Neural cell (in vitro differentiated cells): ENCODE measurements around the gene RAB6A. TPM values are rescaled to one million over a fixed set of nuclear protein-coding genes. Genes with fewer than 3 reads are reported as not detected.

Source experiments
- H2AFZ ChIP-seq: fragments of 200-600, 300-800 bp; sonication (generic), shearing (Covaris generic); 2 replicates; pipeline ENCODE4 v1.6.0; 2014; ENCODE audit warnings: low read depth, mild to moderate bottlenecking, antibody characterized with exemption, low read length, moderate library complexity
- H3F3A ChIP-seq: fragments of 200-600 bp; shearing (Covaris generic); 2 replicates; pipeline ENCODE4 v1.6.1; 2016; ENCODE audit warnings: mild to moderate bottlenecking, moderate library complexity, mixed read lengths, antibody characterized with exemption, low read length; ENCODE audit not compliant: insufficient read depth, poor library complexity, severe bottlenecking
- H3K27ac ChIP-seq: fragments of 200-600, 300-800 bp; sonication (generic), shearing (Covaris generic); 2 replicates; pipeline ENCODE4 v1.5.1; 2014; ENCODE audit warnings: mild to moderate bottlenecking, low read length, moderate library complexity
- H3K27me3 ChIP-seq: fragments of 300-800, 200-600 bp; sonication (generic), shearing (Covaris generic); 2 replicates; pipeline ENCODE4 v1.6.0; 2014; ENCODE audit warnings: mild to moderate bottlenecking, low read depth, low read length, moderate library complexity; ENCODE audit not compliant: insufficient read depth
- H3K36me3 ChIP-seq: fragments of 300-800, 200-600 bp; sonication (generic), shearing (Covaris generic); 2 replicates; pipeline ENCODE4 v1.5.1; 2014; ENCODE audit warnings: mild to moderate bottlenecking, antibody characterized with exemption, low read length, moderate library complexity; ENCODE audit not compliant: insufficient read depth
- H3K4me2 ChIP-seq: fragments of 300-800, 200-600 bp; sonication (generic), shearing (Covaris generic); 2 replicates; pipeline ENCODE4 v1.6.0; 2014; ENCODE audit warnings: mild to moderate bottlenecking, low read length
- H3K4me3 ChIP-seq: fragments of 300-800, 200-600 bp; sonication (generic), shearing (Covaris generic); 2 replicates; pipeline ENCODE4 v1.5.1; 2014; ENCODE audit warnings: mild to moderate bottlenecking, low read length, moderate library complexity
- H3K79me2 ChIP-seq: fragments of 200-600 bp; shearing (Covaris generic); replicated peaks from 2 replicates; pipeline ENCODE4 v1.6.0; 2014; ENCODE audit warnings: mild to moderate bottlenecking, low read length, moderate library complexity; ENCODE audit not compliant: insufficient read depth
- H3K9ac ChIP-seq: fragments of 300-800, 200-600 bp; sonication (generic), shearing (Covaris generic); 2 replicates; pipeline ENCODE4 v1.6.1; 2016; ENCODE audit warnings: mild to moderate bottlenecking, low read length, mixed read lengths
- H3K9me2 ChIP-seq: fragments of 200-600 bp; shearing (Covaris generic); 2 replicates; pipeline ENCODE4 v1.6.1; 2016; ENCODE audit warnings: mild to moderate bottlenecking, low read length, mixed read lengths; ENCODE audit not compliant: insufficient read depth
- H3K9me3 ChIP-seq: fragments of 200-600, 300-800 bp; sonication (generic), shearing (Covaris generic); 2 replicates; pipeline ENCODE4 v1.6.1; 2016; ENCODE audit warnings: mild to moderate bottlenecking, mixed run types, low read length, moderate library complexity, mixed read lengths
- H4K20me1 ChIP-seq: fragments of 200-600 bp; shearing (Covaris generic); 2 replicates; pipeline ENCODE4 v1.6.1; 2016; ENCODE audit warnings: mild to moderate bottlenecking, mixed run types; ENCODE audit not compliant: insufficient read depth
- CTCF ChIP-seq: fragments of 450-650 bp; IDR thresholded peaks from 2 replicates; pipeline ENCODE4 v1.5.1; 2014; ENCODE audit warnings: antibody characterized with exemption, mild to moderate bottlenecking, moderate library complexity; ENCODE audit not compliant: poor library complexity, severe bottlenecking
- EP300 ChIP-seq: fragments of 450-650 bp; conservative IDR thresholded peaks from 2 replicates; pipeline ENCODE4 v1.6.1; 2014; ENCODE audit warnings: antibody characterized with exemption, mild to moderate bottlenecking, moderate library complexity; ENCODE audit not compliant: poor library complexity, severe bottlenecking
- EZH2 ChIP-seq: fragments of 200-600, 300-800 bp; shearing (Covaris generic), sonication (generic); IDR thresholded peaks from 2 replicates; pipeline ENCODE4 v1.6.1; 2014; ENCODE audit warnings: antibody characterized with exemption, low read length, borderline replicate concordance, mild to moderate bottlenecking; ENCODE audit not compliant: insufficient read depth, poor library complexity, severe bottlenecking
- MXI1 ChIP-seq: fragments of 450-650 bp; conservative IDR thresholded peaks from 2 replicates; pipeline ENCODE4 v1.6.1; 2014; ENCODE audit warnings: antibody characterized with exemption, mild to moderate bottlenecking; ENCODE audit not compliant: poor library complexity, severe bottlenecking
- POLR2AphosphoS5 ChIP-seq: IDR thresholded peaks from 2 replicates; pipeline ENCODE4 v1.6.1; 2012
- RAD21 ChIP-seq: fragments of 450-650 bp; conservative IDR thresholded peaks from 2 replicates; pipeline ENCODE4 v1.6.1; 2014; ENCODE audit warnings: antibody characterized with exemption, mild to moderate bottlenecking, moderate library complexity
- REST ChIP-seq: IDR thresholded peaks from 2 replicates; pipeline ENCODE4 v1.6.1; 2012; ENCODE audit warnings: borderline replicate concordance
- SMC3 ChIP-seq: fragments of 450-650 bp; conservative IDR thresholded peaks from 2 replicates; pipeline ENCODE4 v1.6.1; 2014; ENCODE audit warnings: antibody characterized with exemption, mild to moderate bottlenecking, moderate library complexity; ENCODE audit not compliant: poor library complexity
- TAF1 ChIP-seq: IDR thresholded peaks from 2 replicates; pipeline ENCODE4 v1.6.1; 2012; ENCODE audit warnings: low read depth
- polyA plus RNA-seq: library from polyadenylated mRNA; depleted of rRNA; stranded (reverse); fragments of >200 nt; gene quantifications from 2 replicates; pipeline ENCODE4 v1.2.3, GENCODE V29; 2014

RAB6A gene
- polyA plus RNA-seq, 1 donor from 2014 or later = 155 TPM

- H3K27ac ChIP-seq = no peak overlapping the region
- H3K79me2 ChIP-seq = no peaks in the 10 kb centered on the region
- no peaks in the 10 kb centered on the region for H3K9me3 ChIP-seq
- H3K27me3 ChIP-seq = no peaks in the 10 kb centered on the region
- peaks cover 6% of the 10 kb centered on the region for H3K36me3 ChIP-seq
- H3K9ac ChIP-seq = no peak overlapping the region
- no peak overlapping the region for H2AFZ ChIP-seq
- no peaks in the 10 kb centered on the region for H3F3A ChIP-seq
- no peak for TF ChIP-seq TAF1
- no peak for TF ChIP-seq RAD21
- TF ChIP-seq SMC3 = no peak
- no peak for TF ChIP-seq EZH2
- no peak for TF ChIP-seq REST
- TF ChIP-seq POLR2AphosphoS5 = no peak
- TF ChIP-seq MXI1 = no peak
- TF ChIP-seq CTCF = no peak
- no peak for TF ChIP-seq EP300
- no peaks in the 10 kb centered on the region for H4K20me1 ChIP-seq
- H3K9me2 ChIP-seq = no peaks in the 10 kb centered on the region
- no peak overlapping the region for H3K4me3 ChIP-seq
- no peak overlapping the region for H3K4me2 ChIP-seq
Observed at GRCh38 chr11:73808052-73808451, 47.2 kb upstream of the RAB6A start.

- Histone ChIP-seq H3K27me3 (no peaks in the 10 kb centered on the region), H3F3A (no peaks in the 10 kb centered on the region), H3K9me2 (no peaks in the 10 kb centered on the region), H3K79me2 (no peaks in the 10 kb centered on the region), H3K36me3 (peaks cover 6% of the 10 kb centered on the region), H3K9ac (no peak overlapping the region), H2AFZ (no peak overlapping the region), H3K9me3 (no peaks in the 10 kb centered on the region), H4K20me1 (no peaks in the 10 kb centered on the region), H3K4me3 (no peak overlapping the region), H3K27ac (no peak overlapping the region), H3K4me2 (no peak overlapping the region)
- no peak for TF ChIP-seq EZH2
- TF ChIP-seq CTCF = no peak
- no peak for TF ChIP-seq POLR2AphosphoS5
- no peak for TF ChIP-seq SMC3
- TF ChIP-seq TAF1 = no peak
- TF ChIP-seq REST = no peak
- no peak for TF ChIP-seq RAD21
- TF ChIP-seq MXI1 = no peak
- no peak for TF ChIP-seq EP300
Observed at GRCh38 chr11:73804712-73805111, 43.8 kb upstream of the RAB6A start.
